Stimulated activated CD8-positive, alpha-beta memory T cell treated with anti-CD3 and anti-CD28 coated beads, Interleukin-15, amount 100 ng/mL, for 4 hours (primary cell): ENCODE results near the gene TMEM86B.
"Not testable (repeated sequence)": the region's sequence is repeated elsewhere in the genome, so short reads cannot be mapped to it uniquely, and the experiment has no call there.

Experiments
- DNase-seq, 2 donors: peaks; one replicate each; pipeline ENCODE4 v3.0.0-alpha.2; 2020; ENCODE audit warnings: low read depth in 2 of 2

Gene TMEM86B

GRCh38 chr19:55241935-55242464 is 13.4 kb upstream of the TMEM86B start:
- no peak for DNase-seq

- no peak for DNase-seq
Measured at GRCh38 chr19:55241143-55241934, 12.8 kb upstream of the TMEM86B start.

GRCh38 chr19:55240713-55241020 is 12.1 kb upstream of the TMEM86B start:
- no peak for DNase-seq

GRCh38 chr19:55239004-55239403 is 10.4 kb upstream of the TMEM86B start:
- DNase-seq, result no peak

GRCh38 chr19:55238030-55238429 is 9.5 kb upstream of the TMEM86B start:
- DNase-seq, result no peak

- no peak for DNase-seq
Measured at GRCh38 chr19:55232986-55233385, 4.4 kb upstream of the TMEM86B start.

- no peak for DNase-seq
Measured at GRCh38 chr19:55232286-55232602, 3.7 kb upstream of the TMEM86B start.

GRCh38 chr19:55231391-55232285 is 3.1 kb upstream of the TMEM86B start:
- DNase-seq, result no peak

- no peak for DNase-seq
Measured at GRCh38 chr19:55230780-55231179, 2.2 kb upstream of the TMEM86B start.

GRCh38 chr19:55230329-55230728 is 1.8 kb upstream of the TMEM86B start:
- DNase-seq, result no peak

GRCh38 chr19:55229789-55230182 is 1.2 kb upstream of the TMEM86B start:
- no peak for DNase-seq

GRCh38 chr19:55229145-55229788 is 704 bp upstream of the TMEM86B start:
- DNase-seq, result no peak

GRCh38 chr19:55228015-55228391 is 560 bp downstream of the TMEM86B start:
- no peak for DNase-seq

GRCh38 chr19:55227241-55228014 is 1.1 kb downstream of the TMEM86B start:
- no peak for DNase-seq

- DNase-seq, result no peak
Measured at GRCh38 chr19:55226788-55227187, 1.8 kb downstream of the TMEM86B start.

GRCh38 chr19:55226273-55226672 is 2.3 kb downstream of the TMEM86B start:
- no peak for DNase-seq

- no peak for DNase-seq
Measured at GRCh38 chr19:55225415-55225958, 3.1 kb downstream of the TMEM86B start.

- DNase-seq, result not testable (repeated sequence)
Measured at GRCh38 chr19:55224679-55225414, 3.7 kb downstream of the TMEM86B start.

- DNase-seq, result no peak
Measured at GRCh38 chr19:55224038-55224665, 4.4 kb downstream of the TMEM86B start.
